Measurements from ENCODE around the gene CPB2. TPM values are rescaled to one million over a fixed set of nuclear protein-coding genes. Genes with fewer than 3 reads are reported as not detected.

Gene CPB2
- total and polyA plus RNA-seq, 3 experiments from 2014 or later = not detected

DNA sequence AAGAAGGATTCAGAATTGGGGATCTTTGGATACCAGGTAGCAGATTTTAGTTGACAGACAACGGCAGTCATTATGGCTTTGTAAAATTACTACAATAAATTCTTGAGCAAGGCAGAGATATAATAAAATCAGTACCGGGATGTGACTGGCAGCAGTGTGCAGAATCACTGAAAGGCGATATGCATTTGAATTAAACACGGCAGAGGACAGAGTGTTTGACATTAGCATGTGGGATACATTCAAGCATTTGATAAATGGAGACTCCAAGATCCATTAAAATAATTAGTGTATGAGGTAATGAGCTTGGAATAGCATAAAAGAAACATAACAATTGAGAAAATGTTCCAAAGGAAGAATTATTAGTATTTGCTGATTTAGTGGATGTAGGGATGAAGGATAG lies 40.3 kb upstream of the CPB2 start:
- H3K36me3 Mint-ChIP-seq = peaks cover 17 to 90% (median 38%) of the 10 kb centered on the region in 3 donors
- Histone ChIP-seq H3K9me3 (ENCODE audit: low read length) (no peaks in the 10 kb centered on the region), H3K27me3 (ENCODE audit: insufficient read depth, low read length, poor library complexity, severe bottlenecking) (no peaks in the 10 kb centered on the region), H3K4me1 (ENCODE audit: insufficient read depth, low read length) (no peaks in the 10 kb centered on the region), H3K27ac (ENCODE audit: low read depth, low read length) (no peak overlapping the region), H3K36me3 (ENCODE audit: insufficient read depth, low read length) (peaks cover 80% of the 10 kb centered on the region), H3K4me3 (ENCODE audit: low read length) (no peak overlapping the region)
- ChIA-PET POLR2A (interaction anchor here (0.7 kb wide), 1 partner anchor 11 kb away, joined by 3 read pairs; no protein-coding TSS in a partner anchor), CTCF (interaction anchor here (1.5 to 2.1 kb wide), 2 partner anchors 19 to 176 kb away, joined by 3 to 10 read pairs; no protein-coding TSS in a partner anchor)
- H3K4me3 Mint-ChIP-seq = no peak overlapping the region
- H3K27ac Mint-ChIP-seq = peak overlapping the region; percentile 49 to 97 (median 73)
- peaks cover 18 to 48% (median 42%) of the 10 kb centered on the region in 3 donors for H3K4me1 Mint-ChIP-seq
- H3K27me3 Mint-ChIP-seq = no peaks in the 10 kb centered on the region
- no peaks in the 10 kb centered on the region for H3K9me3 Mint-ChIP-seq
- DNase-seq = no peak

DNA sequence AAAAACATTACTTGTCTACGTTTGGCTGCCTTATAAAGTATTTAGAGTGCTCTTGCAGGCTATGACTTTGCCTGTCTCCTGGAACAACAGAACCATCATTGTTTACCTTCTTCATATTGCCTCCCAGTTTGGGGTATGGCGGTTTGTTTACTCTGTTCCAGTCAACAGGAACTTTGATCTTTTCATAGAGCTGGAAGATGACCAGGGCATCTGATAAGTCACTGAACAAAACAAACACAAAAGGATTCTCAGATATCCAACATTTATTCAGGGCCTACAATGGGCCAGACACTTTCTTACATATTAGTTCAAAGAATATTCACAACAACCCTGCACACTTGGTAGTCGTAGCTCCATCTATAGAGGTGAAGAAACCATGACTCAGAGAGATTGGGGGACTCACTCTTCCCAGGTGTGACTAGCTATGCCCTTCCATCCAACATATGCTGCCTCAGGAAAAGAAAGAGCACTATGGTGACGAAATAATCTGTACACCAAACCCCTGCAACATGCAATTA lies 38.4 kb upstream of the CPB2 start:
- no peak overlapping the region for H3K27ac ChIP-seq (ENCODE audit: low read depth, low read length)
- POLR2A ChIA-PET = no interaction called here

DNA sequence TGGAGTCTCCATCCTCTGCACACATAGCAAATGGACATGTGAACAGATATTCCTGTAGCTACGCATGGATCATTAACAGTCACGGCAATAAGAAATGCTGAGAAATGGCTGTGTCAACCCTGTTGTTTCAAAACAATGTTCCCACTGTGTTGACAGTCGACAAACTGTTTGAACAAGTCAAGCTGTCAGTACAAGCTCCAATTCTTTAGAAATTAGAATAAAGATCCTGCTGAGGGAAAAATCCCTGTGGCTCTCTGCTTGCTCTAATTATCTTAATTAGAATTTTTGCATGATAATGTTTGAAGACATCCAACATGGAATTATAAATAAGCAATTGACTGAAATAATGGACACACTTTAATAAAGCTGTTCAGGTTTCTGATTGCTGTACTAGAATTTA lies 37.9 kb upstream of the CPB2 start:
- POLR2A ChIA-PET = interaction anchor here (0.6 to 0.9 kb wide), 2 partner anchors 16 to 39 kb away, joined by 3 to 7 read pairs; partner anchors contain the start of gene LCP1
- Mint-ChIP-seq H3K36me3 (peaks cover 17 to 88% (median 39%) of the 10 kb centered on the region in 3 donors), H3K27me3 (no peaks in the 10 kb centered on the region), H3K4me1 (peaks cover 13 to 49% (median 48%) of the 10 kb centered on the region in 3 donors), H3K9me3 (no peaks in the 10 kb centered on the region), H3K4me3 (no peak overlapping the region), H3K27ac (peak overlapping the region in 1 of 8 donors; percentile 77)
- H3K4me3 ChIP-seq (ENCODE audit: low read length) = no peak overlapping the region
- H3K36me3 ChIP-seq (ENCODE audit: insufficient read depth, low read length) = peaks cover 81% of the 10 kb centered on the region
- CTCF ChIA-PET = interaction anchor here (1.2 to 3.5 kb wide), 2 partner anchors 17 to 28 kb away, joined by 4 to 15 read pairs; no protein-coding TSS in a partner anchor
- H3K27ac ChIP-seq (ENCODE audit: low read depth, low read length) = no peak overlapping the region
- H3K27me3 ChIP-seq (ENCODE audit: insufficient read depth, low read length, poor library complexity, severe bottlenecking) = no peaks in the 10 kb centered on the region
- no peaks in the 10 kb centered on the region for H3K4me1 ChIP-seq (ENCODE audit: insufficient read depth, low read length)
- no peak for DNase-seq
- no peaks in the 10 kb centered on the region for H3K9me3 ChIP-seq (ENCODE audit: low read length)

More for the DNA sequence above, 38.4 kb upstream of the CPB2 start:
- Histone ChIP-seq H3K36me3 (ENCODE audit: insufficient read depth, low read length) (peaks cover 81% of the 10 kb centered on the region), H3K4me3 (ENCODE audit: low read length) (no peak overlapping the region), H3K27me3 (ENCODE audit: insufficient read depth, low read length, poor library complexity, severe bottlenecking) (no peaks in the 10 kb centered on the region), H3K9me3 (ENCODE audit: low read length) (no peaks in the 10 kb centered on the region), H3K4me1 (ENCODE audit: insufficient read depth, low read length) (no peaks in the 10 kb centered on the region)
- CTCF ChIA-PET = interaction anchor here (1.2 to 3.5 kb wide), 3 partner anchors 17 to 39 kb away, joined by 4 to 15 read pairs (median 4); partner anchors contain the start of gene LCP1
- Mint-ChIP-seq H3K27me3 (no peaks in the 10 kb centered on the region), H3K9me3 (no peaks in the 10 kb centered on the region), H3K4me3 (peak overlapping the region in 1 of 7 donors; percentile 4), H3K36me3 (peaks cover 17 to 88% (median 38%) of the 10 kb centered on the region in 3 donors), H3K4me1 (peaks cover 14 to 46% (median 44%) of the 10 kb centered on the region in 3 donors), H3K27ac (peak overlapping the region in 7 of 8 donors; percentile 19 to 86 (median 71))
- no peak for DNase-seq

DNA sequence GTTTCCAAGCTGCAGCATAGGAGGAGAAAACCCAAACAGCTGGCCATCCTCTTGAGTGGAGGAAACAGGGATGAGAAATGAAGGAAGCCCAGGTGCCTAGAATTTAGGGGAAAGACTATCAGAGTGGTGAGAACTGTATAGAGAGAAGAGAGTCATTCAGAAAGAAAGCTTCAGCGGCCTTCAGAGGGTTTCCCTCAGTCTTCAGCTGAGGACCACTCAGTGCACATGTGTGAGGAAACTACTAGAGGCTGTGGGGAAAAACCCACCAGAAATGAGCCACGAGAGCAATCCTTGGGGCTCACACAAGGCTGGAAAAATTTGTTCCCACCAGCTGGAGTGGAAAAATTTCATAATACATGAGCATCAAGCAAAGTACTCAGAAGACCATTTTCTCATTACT lies 35.2 kb upstream of the CPB2 start:
- POLR2A ChIA-PET = no interaction called here
- no peaks in the 10 kb centered on the region for H3K27me3 ChIP-seq (ENCODE audit: insufficient read depth, low read length, poor library complexity, severe bottlenecking)
- Mint-ChIP-seq H3K36me3 (peaks cover 19 to 92% (median 35%) of the 10 kb centered on the region in 3 donors), H3K4me3 (no peak overlapping the region), H3K4me1 (peaks cover 22 to 64% (median 62%) of the 10 kb centered on the region in 3 donors), H3K27ac (peak overlapping the region; percentile 26 to 96 (median 86)), H3K27me3 (no peaks in the 10 kb centered on the region), H3K9me3 (no peaks in the 10 kb centered on the region)
- no peaks in the 10 kb centered on the region for H3K4me1 ChIP-seq (ENCODE audit: insufficient read depth, low read length)
- H3K36me3 ChIP-seq (ENCODE audit: insufficient read depth, low read length) = peaks cover 87% of the 10 kb centered on the region
- CTCF ChIA-PET = interaction anchor here (0.7 to 3.5 kb wide), 4 partner anchors 14 to 181 kb away, joined by 3 to 15 read pairs (median 6); no protein-coding TSS in a partner anchor
- H3K4me3 ChIP-seq (ENCODE audit: low read length) = no peak overlapping the region
- H3K9me3 ChIP-seq (ENCODE audit: low read length) = no peaks in the 10 kb centered on the region
- DNase-seq = no peak
- no peak overlapping the region for H3K27ac ChIP-seq (ENCODE audit: low read depth, low read length)

DNA sequence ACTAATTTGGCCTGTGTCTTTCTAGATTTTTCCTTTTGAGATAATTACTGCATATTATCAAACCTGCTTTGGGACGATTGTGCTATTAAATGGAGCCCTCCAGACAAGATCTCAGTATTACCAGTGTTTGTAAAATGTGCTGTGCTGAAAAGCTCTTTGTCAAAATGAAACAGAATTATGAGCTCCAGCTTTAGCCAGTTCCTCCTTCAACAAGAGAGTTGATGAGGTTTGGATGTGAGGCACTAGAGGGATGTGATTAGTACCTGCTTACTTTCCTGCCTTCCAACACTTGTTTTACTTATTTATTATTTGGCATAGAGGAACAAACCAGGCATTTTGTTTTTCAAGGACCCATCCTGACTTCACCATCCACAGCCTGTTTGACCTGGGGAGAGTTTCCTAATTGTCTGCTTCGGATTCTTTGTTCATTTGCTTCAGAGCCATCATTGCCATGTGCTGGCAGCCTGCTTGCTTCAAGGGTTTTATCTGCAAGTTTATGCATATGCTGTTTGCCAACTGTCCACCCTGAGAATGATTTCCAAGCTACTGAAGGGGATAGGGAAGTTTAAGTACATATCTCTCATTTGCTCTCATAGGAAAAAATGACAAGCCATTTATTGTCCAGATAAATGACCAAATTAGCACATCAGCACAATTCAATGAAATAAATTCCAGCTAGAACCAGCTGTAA lies 32.9 kb upstream of the CPB2 start:
- POLR2A ChIA-PET = no interaction called here
- Histone ChIP-seq H3K9me3 (ENCODE audit: low read length) (no peaks in the 10 kb centered on the region), H3K27ac (ENCODE audit: low read depth, low read length) (no peak overlapping the region), H3K36me3 (ENCODE audit: insufficient read depth, low read length) (peaks cover 84% of the 10 kb centered on the region), H3K4me3 (ENCODE audit: low read length) (no peak overlapping the region), H3K4me1 (ENCODE audit: insufficient read depth, low read length) (no peaks in the 10 kb centered on the region), H3K27me3 (ENCODE audit: insufficient read depth, low read length, poor library complexity, severe bottlenecking) (no peaks in the 10 kb centered on the region)
- H3K9me3 Mint-ChIP-seq = no peaks in the 10 kb centered on the region
- DNase-seq = no peak
- CTCF ChIA-PET = interaction anchor here (1.1 to 2.3 kb wide), 3 partner anchors 11 to 85 kb away, joined by 3 to 5 read pairs (median 4); partner anchors contain the start of gene ZC3H13
- peak overlapping the region in 1 of 7 donors; percentile 5 for H3K4me3 Mint-ChIP-seq
- peak overlapping the region; percentile 24 to 81 (median 63) for H3K27ac Mint-ChIP-seq
- peaks cover 26 to 67% (median 64%) of the 10 kb centered on the region in 3 donors for H3K4me1 Mint-ChIP-seq
- H3K36me3 Mint-ChIP-seq = peaks cover 16 to 90% (median 30%) of the 10 kb centered on the region in 3 donors
- H3K27me3 Mint-ChIP-seq = no peaks in the 10 kb centered on the region

DNA sequence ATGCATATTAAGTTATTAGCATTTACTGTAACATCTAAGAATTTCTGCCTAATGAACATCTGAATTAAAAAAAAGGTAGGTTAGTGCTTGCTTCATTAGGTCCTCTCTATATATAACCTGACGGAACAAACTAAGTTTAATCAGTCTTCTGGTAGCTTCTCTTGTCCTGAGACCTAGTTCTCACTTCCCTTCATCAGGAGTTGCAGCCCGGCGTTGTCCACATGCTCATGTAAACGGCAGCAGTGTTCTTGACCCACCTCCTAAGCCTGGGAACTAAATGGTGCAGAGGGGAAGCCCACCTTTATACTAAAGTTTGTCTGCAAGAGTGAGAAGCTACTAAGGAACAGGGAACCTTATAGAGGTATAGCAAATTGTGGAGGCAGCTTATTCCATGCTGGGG lies 31.9 kb upstream of the CPB2 start:
- Mint-ChIP-seq H3K4me1 (peaks cover 34 to 73% (median 71%) of the 10 kb centered on the region in 3 donors), H3K4me3 (peak overlapping the region in 1 of 7 donors; percentile 15), H3K9me3 (no peaks in the 10 kb centered on the region), H3K27ac (peak overlapping the region; percentile 44 to 93 (median 78)), H3K27me3 (no peaks in the 10 kb centered on the region), H3K36me3 (peaks cover 21 to 90% (median 29%) of the 10 kb centered on the region in 3 donors)
- no peak overlapping the region for H3K27ac ChIP-seq (ENCODE audit: low read depth, low read length)
- POLR2A ChIA-PET = no interaction called here
- H3K4me1 ChIP-seq (ENCODE audit: insufficient read depth, low read length) = no peaks in the 10 kb centered on the region
- no peaks in the 10 kb centered on the region for H3K27me3 ChIP-seq (ENCODE audit: insufficient read depth, low read length, poor library complexity, severe bottlenecking)
- H3K36me3 ChIP-seq (ENCODE audit: insufficient read depth, low read length) = peaks cover 86% of the 10 kb centered on the region
- CTCF ChIA-PET = interaction anchor here (0.6 to 2.3 kb wide), 5 partner anchors 10 to 156 kb away, joined by 3 to 5 read pairs (median 3); no protein-coding TSS in a partner anchor
- H3K4me3 ChIP-seq (ENCODE audit: low read length) = no peak overlapping the region
- H3K9me3 ChIP-seq (ENCODE audit: low read length) = no peaks in the 10 kb centered on the region
- DNase-seq = no peak

DNA sequence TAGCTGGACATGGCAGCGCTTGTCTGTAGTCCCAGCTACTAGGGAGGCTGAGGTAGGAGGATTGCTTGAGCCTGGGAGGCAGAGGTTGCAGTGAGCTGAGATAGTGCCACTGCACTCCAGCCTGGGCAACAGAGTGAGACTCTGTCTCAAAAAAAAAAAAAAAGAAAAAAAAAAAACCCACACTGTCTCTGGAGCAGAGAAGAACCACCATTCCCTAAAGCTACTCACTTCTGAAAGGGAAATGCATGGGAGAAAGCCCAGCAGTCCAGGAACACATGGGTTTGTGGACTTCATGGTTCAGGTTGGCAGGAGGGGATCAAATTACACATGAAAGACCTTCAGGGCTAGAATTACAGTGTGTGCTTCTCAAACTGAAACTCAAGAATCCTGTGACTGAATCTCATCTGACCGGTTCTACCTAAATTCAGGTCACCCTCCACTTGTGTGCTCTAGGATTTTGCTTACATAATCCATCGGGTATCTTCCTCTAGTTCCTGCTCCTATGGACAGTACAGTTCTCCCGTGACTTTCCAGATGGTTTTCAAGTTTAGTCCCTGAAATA lies 30.2 kb upstream of the CPB2 start:
- Histone ChIP-seq H3K4me1 (ENCODE audit: insufficient read depth, low read length) (no peaks in the 10 kb centered on the region), H3K9me3 (ENCODE audit: low read length) (no peaks in the 10 kb centered on the region), H3K4me3 (ENCODE audit: low read length) (no peak overlapping the region), H3K27ac (ENCODE audit: low read depth, low read length) (no peak overlapping the region), H3K27me3 (ENCODE audit: insufficient read depth, low read length, poor library complexity, severe bottlenecking) (no peaks in the 10 kb centered on the region), H3K36me3 (ENCODE audit: insufficient read depth, low read length) (peaks cover 86% of the 10 kb centered on the region)
- ChIA-PET POLR2A (no interaction called here), CTCF (interaction anchor here (0.8 kb wide), 1 partner anchor 76 kb away, joined by 3 read pairs; the partner anchor contains the start of gene LRRC63)
- Mint-ChIP-seq H3K36me3 (peaks cover 26 to 91% (median 28%) of the 10 kb centered on the region in 3 donors), H3K27ac (peak overlapping the region; percentile 63 to 94 (median 84)), H3K4me1 (peaks cover 36 to 73% (median 69%) of the 10 kb centered on the region in 3 donors), H3K4me3 (no peak overlapping the region), H3K9me3 (no peaks in the 10 kb centered on the region), H3K27me3 (no peaks in the 10 kb centered on the region)
- no peak for DNase-seq

All from CD8-positive, alpha-beta memory T cell (primary cell).